DMS 273 (cell line): ENCODE results near the gene ACTN1.

ENCODE experiments used
- DNase-seq: peaks from one replicate; lab custom pipeline; 2025; ENCODE audit not compliant: unreplicated experiment; lab: John Stamatoyannopoulos, UW

ACTN1 gene

DNA sequence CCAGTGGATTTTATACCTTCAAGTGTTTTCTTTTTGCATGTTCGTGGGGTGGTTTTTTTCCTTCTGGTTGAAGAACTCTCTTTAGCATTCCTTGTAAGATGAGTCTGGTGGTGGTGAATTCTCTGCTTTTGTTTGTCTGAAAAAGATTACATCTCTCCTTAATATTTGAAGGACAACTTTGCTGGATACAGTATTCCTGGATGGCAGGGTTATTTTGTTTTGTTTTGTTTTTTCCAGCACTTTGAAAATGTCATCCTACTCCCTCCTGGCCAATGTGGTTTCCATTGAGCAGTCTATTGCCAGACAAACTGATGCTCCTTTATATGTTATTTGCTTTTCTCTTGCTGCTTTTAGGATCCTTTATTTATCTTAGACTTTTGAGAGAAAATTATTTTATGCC, 143.0 kb downstream of the ACTN1 start:
- DNase-seq: no peak

DNA sequence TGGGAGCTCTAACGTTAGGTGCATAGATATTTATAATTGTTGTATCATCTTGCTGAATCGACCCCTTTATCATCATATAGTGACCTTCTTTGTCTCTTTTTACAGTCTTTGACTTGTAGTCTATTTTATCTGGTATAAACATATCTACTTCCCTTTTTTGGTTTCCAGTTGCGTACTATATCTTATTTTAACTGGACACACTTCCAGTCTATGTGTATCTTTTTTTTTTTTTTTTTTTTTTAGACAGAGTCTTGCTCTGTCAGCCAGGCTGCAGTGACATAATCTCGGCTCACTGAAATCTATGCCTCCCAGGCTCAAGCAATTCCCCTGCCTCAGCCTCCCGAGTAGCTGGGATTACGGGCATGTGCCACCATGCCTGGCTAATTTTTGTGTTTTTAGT, 144.3 kb downstream of the ACTN1 start:
- DNase-seq: no peak

DNA sequence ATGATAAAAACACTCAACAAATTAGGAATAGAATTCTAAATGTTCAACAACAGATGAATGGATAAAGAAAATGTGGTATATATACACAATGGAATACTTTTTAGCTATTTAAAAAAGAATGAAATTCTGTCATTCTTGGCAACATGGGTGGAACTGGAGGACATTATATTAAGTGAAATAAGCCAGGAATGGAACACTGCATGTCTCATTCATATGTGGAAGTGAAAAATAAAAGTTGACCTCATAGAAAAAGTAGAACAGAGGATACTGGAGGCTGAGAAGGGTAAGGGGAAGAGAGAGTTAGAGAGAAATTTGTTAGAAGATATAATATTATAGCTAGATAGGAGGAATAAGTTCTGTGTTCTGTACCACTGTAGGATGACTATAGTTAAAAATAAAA, 150.4 kb downstream of the ACTN1 start:
- DNase-seq: no peak

DNA sequence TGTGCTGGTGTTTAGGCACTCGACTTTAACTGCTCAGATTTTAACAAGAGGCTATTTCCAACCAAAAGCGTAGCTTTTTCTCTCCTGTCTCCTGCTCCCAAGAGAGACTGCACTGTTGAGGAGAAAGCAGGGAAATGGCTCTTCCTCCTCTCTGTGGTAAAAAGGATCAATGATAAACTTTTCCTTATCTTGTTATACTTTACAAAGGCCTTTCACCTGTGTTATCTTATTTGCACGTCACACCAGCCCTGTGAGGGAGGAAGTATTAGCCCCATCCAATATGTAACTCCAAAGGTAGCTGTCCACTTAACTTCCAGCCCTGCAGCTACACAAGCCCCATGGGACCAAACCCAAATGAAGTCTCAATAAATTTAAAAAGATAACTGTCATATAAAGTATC, 153.4 kb downstream of the ACTN1 start:
- DNase-seq: no peak

DNA sequence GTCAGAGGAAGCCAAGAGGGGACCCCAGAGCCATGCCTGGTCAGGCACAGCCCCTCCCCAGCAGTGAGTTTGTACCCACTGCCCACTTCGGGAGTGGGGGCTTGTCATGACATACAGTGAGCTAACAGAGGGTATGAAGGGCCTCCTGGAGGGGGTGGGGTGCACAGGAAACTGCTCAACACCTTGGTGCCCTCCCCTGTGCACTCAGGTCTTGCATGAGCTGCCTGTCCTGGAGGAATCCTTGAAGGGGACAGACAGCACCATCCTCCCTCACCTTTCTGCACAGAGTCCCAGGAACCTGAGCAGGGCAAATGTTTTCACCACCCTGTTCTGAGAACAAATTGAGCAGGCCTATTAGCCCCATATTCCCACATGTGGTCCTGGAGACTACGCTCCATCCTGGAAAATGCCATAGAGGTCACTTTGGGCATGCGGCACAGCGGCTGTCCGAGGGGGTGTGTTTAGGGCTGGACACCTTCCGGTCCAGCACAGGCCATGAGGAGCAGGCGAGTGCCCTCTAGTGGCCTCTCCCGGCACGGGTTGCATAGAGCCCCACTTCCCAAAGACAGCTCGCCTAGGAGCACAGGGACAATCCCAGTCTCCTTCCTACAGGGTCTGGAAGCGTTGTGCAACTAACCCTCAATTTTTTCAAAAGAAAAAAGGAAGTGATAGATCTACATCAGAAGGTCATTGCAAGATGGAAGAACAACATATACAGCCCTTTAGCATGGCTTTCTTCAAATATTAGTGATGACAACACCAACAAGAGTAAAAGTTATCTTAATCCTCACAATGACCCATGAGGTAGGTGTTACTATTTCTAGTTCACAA, 154.4 kb downstream of the ACTN1 start:
- DNase-seq: peak; percentile 89

DNA sequence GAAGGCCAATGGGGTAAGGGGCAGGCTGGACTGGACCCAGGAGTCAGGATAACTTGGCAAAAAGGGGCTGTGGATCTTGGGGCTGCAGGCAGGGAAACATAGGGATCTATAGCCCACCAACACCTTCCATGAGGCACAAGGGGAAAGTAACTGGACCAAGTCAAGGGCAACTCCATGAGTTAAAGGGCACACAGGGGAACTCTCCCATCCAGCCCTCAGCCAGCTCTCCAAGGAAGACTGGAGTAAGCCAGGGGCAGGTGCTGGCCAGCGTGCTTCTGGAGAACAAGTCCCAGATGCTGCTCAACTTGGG, 154.9 kb downstream of the ACTN1 start:
- no peak for DNase-seq
